ENCODE data around the gene HS3ST5. TPM values are rescaled to one million over a fixed set of nuclear protein-coding genes. Genes with fewer than 3 reads are reported as not detected.

The HS3ST5 gene
- total and polyA plus RNA-seq, 2 experiments from 2014 or later: 2.8 to 3.5 TPM

GRCh38 chr6:114033606-114034005, 309.2 kb downstream of the HS3ST5 start (continued):
- TF ChIP-seq REST (IDR thresholded peaks at IDR 0.05; ENCODE audit: unreplicated experiment): no peak
- TF ChIP-seq ZNF331 (CRISPR knock-in tag; IDR thresholded peaks at IDR 0.05; ENCODE audit: low read depth): no peak
- no peak for TF ChIP-seq ZNF114 (CRISPR knock-in tag; IDR thresholded peaks at IDR 0.05)
- TF ChIP-seq NANOG (IDR thresholded peaks at IDR 0.05; ENCODE audit: borderline replicate concordance): no peak
- TF ChIP-seq ETS1 (IDR thresholded peaks at IDR 0.05): no peak
- no peak for TF ChIP-seq JUNB (IDR thresholded peaks at IDR 0.05; ENCODE audit: unreplicated experiment)
- no peak for TF ChIP-seq EZH2 (IDR thresholded peaks at IDR 0.05; ENCODE audit: low read depth, unreplicated experiment)

GRCh38 chr6:114032721-114033120, 310.1 kb downstream of the HS3ST5 start:
- no peak for TF ChIP-seq CTCF (conservative IDR thresholded peaks at IDR 0.05; ENCODE audit: low read depth in 2 of 2)
- no peak overlapping the region for H3K4me2 ChIP-seq
- no peaks in the 10 kb centered on the region for H3K4me1 ChIP-seq (ENCODE audit: insufficient read depth)
- no peaks in the 10 kb centered on the region for H3K36me3 ChIP-seq (ENCODE audit: insufficient read depth)
- no peaks in the 10 kb centered on the region for H3K79me2 ChIP-seq (replicated peaks; ENCODE audit: insufficient read depth)
- no peak overlapping the region for H3K27ac ChIP-seq (ENCODE audit: low read depth)
- no peaks in the 10 kb centered on the region for H3K36me3 Mint-ChIP-seq (ENCODE audit: low read depth)
- H3K4me3 ChIP-seq: no peak overlapping the region
- no peak overlapping the region for H3K4me3 Mint-ChIP-seq
- no peak for DNase-seq (ENCODE audit: low spot score)
- no peak for ATAC-seq
- no peaks in the 10 kb centered on the region for H3F3A ChIP-seq (replicated peaks; ENCODE audit: low read depth)
- no peaks in the 10 kb centered on the region for H3K9me2 ChIP-seq (ENCODE audit: insufficient read depth)
- H2AFZ ChIP-seq: no peak overlapping the region
- no peak overlapping the region for H3K27ac Mint-ChIP-seq
- no peaks in the 10 kb centered on the region for H3K27me3 Mint-ChIP-seq (ENCODE audit: insufficient read depth, low read depth, poor library complexity)
- no peaks in the 10 kb centered on the region for H3K27me3 ChIP-seq (ENCODE audit: insufficient read depth)
- no peaks in the 10 kb centered on the region for H4K20me1 ChIP-seq (replicated peaks; ENCODE audit: insufficient read depth)
- no peaks in the 10 kb centered on the region for H3K4me1 Mint-ChIP-seq
- H3K9me3 Mint-ChIP-seq: peaks cover 3% of the 10 kb centered on the region; the same call in 1 of the 3 replicates

All from GM23338 (cell line).